Activated CD8-positive, alpha-beta memory T cell treated with anti-CD3 and anti-CD28 coated beads for 4 hours (primary cell): Measurements from ENCODE around the gene PNMA5.
"Not testable (repeated sequence)": the region's sequence is repeated elsewhere in the genome, so short reads cannot be mapped to it uniquely, and the experiment has no call there.

Experiments used
- DNase-seq, 2 donors: peaks; one replicate each; pipeline ENCODE4 v3.0.0-alpha.2; 2020; ENCODE audit warnings: low read depth in 2 of 2

PNMA5 gene

DNA sequence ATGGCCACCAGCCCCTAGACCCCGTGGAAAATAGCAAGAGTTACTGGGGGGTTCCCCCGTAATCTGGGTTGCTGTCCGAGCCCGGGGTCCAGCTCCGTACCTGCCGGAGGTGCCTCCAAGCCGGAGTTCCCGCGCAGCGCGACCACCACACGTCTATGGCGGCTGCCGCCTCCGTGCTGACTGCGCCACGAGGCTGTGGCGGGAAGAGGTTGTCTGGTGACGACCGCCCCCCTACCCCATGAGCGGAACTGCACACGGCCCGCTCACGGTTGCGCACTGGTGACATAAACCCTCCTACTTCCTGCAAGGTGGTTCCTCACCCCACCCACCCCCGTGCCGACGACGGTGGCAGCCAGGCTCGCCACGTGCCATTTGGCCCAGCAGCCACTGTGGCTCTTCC is at the start of gene PNMA5:
PNMA5 (minus strand) TSS at position 184 of the 400 bp plus-strand sequence. CDS start 2,518 bp downstream, outside the sequence.
- DNase-seq = no peak

DNA sequence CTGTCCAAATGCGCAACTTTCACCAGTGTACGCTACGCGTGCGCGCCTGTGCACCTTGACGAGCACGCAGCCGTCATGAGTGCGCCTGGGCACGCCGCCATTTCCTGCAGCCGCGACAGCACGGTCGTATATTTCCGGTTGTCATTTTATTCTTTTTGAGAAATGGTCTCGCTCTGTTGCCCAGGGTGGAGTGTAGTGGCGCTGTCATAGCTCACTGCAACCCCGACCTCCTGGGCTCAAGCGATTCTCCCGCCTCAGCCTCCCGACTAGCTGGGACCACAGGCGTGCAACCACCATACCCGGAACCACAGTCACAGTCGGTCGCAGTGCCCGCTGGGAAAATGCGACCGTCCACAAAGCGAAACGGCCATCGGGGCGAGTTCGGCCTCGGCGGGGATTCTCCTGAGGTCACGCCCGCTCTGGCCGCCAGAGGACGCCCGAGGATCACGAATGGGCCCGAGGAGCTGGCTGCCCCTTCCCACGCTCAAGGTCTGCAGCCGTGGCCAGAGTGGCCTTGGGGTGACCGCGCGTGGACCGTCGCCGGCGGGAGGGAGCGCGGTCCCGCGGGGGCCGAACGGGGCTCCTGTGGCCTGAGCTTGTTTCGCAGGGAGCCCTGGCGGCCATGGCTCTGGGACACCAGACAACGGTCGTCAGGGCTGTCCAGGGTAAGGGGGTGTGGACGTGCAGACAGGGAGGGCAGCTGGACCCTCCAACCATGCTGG is 38.6 kb upstream of the PNMA5 start:
- peak; percentile 19 to 28 for DNase-seq

DNA sequence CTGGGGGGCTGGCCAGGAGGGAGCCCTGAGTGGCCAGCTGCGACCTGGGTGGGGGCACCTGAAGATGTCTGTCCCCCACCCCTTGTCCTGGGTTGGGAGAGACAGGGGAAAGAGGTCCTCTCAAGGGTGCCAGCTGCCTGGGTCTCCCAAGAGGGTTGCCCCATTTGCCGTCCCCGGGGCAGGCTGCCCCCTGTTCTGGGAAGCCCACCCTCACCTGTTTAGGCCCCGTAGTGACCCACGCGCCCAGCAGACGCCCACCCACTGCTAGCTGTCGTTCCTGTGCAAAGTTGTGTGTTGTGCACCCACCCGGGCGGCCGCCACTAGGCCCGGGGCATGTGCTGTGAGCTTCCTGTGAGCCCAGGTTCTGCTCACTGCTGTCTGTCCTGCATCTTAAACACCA is 36.9 kb upstream of the PNMA5 start:
- no peak for DNase-seq

DNA sequence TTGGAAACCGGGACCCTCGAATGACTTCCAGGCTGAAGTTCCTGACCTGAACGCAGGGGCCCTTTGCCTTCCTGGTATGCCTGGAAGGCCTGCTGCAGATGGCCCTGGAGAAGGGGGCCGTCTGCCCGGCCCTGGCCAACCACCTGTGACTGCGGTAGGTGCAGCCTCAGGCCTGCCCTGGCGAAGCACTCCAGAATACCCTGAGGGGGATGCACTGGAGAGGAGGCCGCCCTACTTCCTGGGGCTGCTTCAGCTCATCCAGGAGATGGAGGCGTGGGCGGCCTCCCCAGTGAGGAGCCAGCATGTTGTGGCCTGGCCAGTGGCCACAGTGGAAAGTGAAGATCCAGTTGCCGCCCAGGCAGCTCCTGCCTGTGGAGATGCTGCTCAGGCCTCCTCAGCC is 36.0 kb upstream of the PNMA5 start:
- DNase-seq = no peak

- no peak for DNase-seq
Observed at GRCh38 chrX:153029162-153029561, 35.2 kb upstream of the PNMA5 start.

DNA sequence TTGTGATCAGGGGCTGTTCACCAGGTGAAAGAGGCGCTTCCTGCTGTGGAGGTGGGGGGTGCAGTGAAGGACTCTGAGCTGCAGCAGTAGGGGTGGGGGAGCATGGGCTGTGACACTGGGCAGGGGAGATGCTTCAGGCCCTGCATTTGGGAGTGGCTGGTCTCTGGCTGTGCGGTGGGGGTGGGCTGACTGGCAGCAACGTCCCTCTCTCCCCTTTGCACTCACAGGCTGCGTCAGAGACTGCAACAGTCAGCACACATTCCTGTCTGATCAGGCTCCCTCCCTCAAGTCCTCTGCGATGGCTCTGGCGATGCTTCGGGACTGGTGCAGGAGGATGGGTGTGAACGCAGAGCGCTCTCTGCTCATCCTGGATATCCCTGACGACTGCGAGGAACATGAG is 34.6 kb upstream of the PNMA5 start:
- DNase-seq = not testable (repeated sequence)

DNA sequence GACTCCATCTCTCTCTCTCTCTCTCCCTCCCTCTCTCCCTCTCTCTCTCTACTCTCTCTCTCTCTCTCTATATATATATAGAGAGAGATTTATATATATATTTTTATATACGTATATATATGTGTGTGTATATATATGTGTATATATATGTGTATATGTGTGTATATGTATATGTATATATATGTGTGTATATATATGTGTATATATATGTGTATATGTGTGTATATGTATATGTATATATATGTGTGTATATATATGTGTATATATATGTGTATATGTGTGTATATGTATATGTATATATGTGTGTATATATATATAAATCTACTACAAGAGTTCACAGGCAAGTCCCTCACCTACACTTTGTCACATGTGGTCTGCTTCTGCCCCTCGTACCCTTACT is 32.6 kb upstream of the PNMA5 start:
- not testable (repeated sequence) for DNase-seq

DNA sequence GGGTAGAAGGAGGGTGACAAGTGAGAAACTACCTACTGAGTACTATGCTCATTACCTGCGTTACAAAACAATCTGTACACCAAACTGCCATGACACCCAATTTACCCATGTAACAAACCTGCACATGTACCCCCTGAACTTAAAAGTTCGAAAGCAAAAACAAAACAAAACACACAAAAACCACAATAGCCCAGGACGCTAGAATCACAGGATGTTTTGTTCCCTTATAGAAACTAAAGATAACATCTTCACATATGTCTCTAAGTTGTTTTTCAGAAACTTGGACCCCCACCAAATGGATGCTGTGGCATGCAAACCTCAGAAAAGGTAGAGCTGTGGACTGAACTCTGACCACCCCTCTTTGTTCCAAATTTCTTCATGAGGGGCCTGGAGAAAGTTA is 25.2 kb upstream of the PNMA5 start:
- no peak for DNase-seq

- DNase-seq = not testable (repeated sequence)
Observed at GRCh38 chrX:153017174-153017573, 23.3 kb upstream of the PNMA5 start.

DNA sequence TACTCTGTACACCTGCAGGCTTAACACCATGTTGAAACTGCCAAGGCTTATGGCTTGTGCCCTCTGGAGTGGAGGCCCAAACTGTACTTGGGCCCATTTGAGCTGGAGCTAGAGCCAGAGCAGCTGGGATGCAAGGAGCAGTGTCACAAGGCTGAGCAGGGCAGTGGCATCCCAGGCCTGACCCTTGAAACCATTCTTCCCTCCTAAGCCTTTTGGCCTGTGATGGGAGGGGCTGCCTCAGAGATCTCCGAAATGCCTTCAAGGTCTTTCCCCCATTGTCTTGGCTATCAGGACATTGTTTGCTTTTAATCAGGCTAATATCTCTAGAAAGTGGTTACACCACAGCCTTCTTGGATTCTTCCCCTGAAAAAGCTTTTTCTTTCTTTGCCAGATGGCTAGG is 10.9 kb upstream of the PNMA5 start:
- no peak for DNase-seq

- no peak for DNase-seq
Observed at GRCh38 chrX:153003981-153004380, 10.1 kb upstream of the PNMA5 start.

- not testable (repeated sequence) for DNase-seq
Observed at GRCh38 chrX:153002182-153002581, 8.3 kb upstream of the PNMA5 start.

- no peak for DNase-seq
Observed at GRCh38 chrX:152997337-152997736, 3.4 kb upstream of the PNMA5 start.

DNA sequence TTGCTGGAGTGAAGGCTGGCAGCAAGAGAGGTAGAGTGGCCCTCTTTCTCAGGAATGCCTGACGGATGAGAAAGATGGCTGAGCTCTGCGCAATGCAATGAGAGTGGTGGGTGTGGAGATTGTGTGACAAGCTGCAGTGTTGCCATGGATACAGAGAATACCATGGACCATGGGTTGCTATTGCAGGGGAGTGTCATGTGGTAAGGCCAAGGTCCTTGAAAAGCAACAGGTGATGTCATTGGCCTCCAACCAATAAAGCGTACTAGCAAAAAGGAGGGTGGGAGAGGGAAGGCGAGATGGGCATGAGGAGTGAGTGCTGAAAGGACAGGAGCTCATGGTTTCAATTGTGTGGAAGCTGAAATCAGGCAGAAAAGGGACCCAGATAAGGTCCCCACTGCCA is 1.8 kb downstream of the PNMA5 start:
- no peak for DNase-seq

- no peak for DNase-seq
Observed at GRCh38 chrX:152991123-152991522, 2.8 kb downstream of the PNMA5 start.

- no peak for DNase-seq
Observed at GRCh38 chrX:152989292-152989658, 4.6 kb downstream of the PNMA5 start.

DNA sequence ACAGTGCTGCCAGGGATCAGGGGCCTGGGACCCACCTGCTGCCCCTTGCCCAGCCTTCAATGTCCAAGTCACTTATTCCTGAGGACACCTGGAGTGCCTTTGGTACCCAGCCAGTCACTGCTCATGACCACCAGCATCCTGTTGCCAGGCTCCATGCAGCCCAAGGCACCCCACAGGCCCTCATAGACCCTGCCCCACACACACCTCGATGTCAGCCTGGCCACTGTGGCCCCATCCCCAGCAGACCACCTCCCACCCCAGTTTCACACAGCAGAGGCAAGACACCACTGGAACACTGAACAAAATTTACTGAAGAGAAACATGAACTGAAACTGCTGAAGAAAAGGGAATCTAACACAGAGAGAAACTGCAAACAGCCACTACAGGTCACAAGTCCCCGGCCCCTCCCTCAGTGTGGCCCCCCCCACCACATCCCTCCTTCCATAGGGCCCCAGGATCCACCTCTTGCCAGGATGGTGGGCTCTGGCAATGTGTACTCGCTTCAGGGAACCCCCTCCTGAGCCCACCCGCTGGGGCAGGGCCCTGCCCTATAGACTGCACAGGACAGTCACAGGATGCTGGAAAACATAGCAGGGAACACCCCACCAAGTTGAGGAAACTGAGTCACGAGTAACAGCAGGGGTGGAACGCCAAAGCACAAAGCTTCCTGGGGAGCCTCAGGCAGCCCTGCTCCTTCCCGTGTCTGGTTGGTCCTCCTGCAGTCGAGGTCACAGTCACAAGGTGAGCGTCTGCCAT is 5.2 kb downstream of the PNMA5 start:
- DNase-seq = no peak

- no peak for DNase-seq
Observed at GRCh38 chrX:152987801-152988200, 6.1 kb downstream of the PNMA5 start.

DNA sequence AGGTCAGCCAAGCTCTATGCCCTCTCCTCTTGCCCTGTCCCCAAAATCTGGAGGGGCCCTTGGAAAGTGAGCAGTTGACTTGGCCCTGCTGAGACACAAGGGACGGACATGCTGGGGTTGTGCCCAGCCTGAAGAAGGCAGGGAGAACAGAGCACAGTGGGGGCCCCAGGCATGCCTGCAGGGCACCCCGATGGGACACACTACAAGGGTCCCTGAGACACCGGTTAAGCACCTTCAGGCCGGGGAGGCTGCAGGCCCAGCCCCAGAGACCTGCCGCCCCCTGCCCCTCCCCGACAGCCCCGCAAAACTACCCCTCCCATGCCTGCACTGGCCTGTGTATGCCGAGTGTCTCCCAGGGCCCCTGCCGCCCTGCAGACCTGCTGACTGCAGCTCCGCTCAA is 6.8 kb downstream of the PNMA5 start:
- not testable (repeated sequence) for DNase-seq

DNA sequence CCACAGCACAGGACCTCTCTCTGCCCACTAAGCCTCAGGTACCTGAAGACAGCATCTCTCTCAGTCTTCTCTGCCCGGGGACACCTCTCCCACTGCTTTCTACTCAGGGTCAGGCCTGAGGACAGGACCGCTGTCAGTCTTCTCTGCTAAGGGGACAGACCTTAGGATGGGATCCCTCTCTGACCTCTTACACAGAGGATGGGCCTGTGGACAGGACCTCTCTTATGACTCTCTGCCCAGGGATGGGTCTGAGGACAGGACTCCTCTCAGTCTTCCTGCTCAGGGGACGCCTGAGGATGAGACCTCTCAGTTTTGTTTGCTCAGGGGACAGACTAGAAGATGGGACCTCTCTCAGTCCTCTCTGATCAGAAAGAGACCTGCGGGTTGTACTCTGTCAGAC is 8.5 kb downstream of the PNMA5 start:
- not testable (repeated sequence) for DNase-seq

DNA sequence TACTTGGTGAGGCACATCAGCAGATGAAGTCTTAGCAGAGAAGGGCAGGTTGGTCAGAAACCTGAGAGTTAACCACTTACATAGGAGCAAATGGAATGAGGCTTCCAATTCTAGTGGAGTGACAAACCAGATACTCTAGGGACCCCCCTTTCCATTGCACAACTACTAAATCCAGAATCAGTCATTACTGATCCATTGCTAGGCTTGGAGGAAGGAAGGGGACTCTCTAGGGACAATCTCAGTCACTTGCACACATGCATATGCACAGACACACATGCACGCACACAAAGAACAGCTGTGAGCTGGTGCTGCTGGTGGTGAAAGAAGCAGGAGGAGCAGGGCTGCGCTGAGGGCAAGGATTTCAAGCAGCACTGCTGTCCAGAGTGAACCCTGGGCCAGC is 25.7 kb downstream of the PNMA5 start:
- DNase-seq = no peak

DNA sequence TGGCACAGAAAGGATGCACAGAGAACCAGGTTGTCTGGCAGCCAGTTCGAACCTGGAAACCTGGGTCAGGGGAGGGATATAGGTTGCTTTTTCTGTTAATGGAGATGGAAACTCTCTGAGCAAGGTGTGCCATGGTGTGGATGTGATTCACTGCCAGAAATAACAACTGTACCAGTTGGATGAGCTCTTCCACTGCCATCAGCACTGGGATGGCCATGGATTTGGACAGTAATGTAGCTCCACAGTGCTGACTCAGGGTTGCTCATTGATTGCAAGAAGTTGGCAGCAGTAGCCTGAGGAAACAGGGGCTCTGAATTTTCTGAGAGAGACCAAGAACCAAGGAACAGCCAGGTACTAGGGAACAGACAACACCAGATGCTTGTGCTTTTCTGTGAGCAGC is 33.8 kb downstream of the PNMA5 start:
- no peak for DNase-seq

GRCh38 chrX:152959626-152960025 is 34.3 kb downstream of the PNMA5 start:
- no peak for DNase-seq
